Measurements from ENCODE around the gene MRPL4.
A peak's percentile ranks its signal among the peaks of the same experiment; 100 is the strongest.

The MRPL4 gene

DNA sequence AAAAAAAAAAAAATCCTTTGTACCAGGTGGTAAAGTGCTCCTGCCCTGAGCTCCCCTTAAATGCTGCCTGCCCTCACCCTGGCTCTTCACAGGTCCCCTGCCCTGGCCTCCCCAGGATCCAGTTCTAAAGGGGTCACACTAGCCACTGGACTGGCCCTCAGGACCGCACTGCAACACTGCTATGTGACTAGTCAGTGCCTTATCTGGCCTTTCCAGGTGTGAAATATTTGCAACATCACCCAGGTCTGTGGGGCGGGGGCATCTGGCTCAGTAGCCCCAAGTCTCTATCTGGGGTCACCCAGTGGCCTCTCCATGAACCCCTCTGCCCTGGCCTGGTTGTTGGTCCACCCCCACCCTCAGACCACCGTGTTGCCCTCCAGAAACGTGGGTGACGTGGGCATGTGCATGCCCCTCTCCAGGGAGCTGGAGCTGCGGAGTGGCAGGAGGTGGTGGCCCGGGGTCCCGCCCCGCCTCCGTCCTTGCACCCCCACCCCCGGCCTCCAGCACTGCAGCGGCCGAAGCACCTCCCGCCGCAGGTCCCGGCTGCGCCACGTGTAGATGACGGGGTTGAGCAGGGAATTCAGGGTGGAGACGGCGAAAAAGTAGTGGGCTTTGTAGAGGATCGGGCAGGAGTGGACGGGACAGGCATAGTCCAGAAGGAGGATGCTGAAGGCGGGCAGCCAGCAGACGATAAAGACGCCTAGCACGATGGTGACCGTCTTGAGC, 28.4 kb upstream of the MRPL4 start:
- no peak for TF ChIP-seq CTCF (IDR thresholded peaks at IDR 0.05; ENCODE audit: low read depth, low read length)
- H3K4me3 ChIP-seq (replicated peaks in 1 of 2; ENCODE audit: low read depth in 2 of 2, low read length in 2 of 2), result no peak overlapping the region
- DNase-seq (ENCODE audit: low read depth in 2 of 2), result no peak

GRCh38 chr19:10224337-10224736, 27.7 kb upstream of the MRPL4 start:
- H3K4me3 ChIP-seq (replicated peaks in 1 of 2; ENCODE audit: low read depth in 2 of 2, low read length in 2 of 2), result no peak overlapping the region
- DNase-seq (ENCODE audit: low read depth in 2 of 2), result no peak
- no peak for TF ChIP-seq CTCF (IDR thresholded peaks at IDR 0.05; ENCODE audit: low read depth, low read length)

DNA sequence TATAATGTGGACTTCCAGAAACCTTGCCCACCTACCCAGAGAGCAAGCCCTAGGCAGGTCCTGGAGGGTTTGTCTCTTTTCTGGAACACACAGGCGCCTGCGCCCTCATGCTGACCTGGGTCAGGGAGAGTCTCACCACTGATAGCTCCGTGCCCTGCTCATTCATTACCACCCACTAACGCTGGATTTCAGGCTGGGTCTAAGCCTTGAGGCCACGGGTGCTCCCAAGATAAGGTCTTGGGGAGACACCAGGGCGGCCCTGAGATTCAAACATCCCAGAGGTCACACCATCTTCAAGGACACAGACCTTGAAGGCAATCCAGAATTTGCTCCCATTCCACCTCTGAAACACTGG, 26.0 kb upstream of the MRPL4 start:
- no peak for TF ChIP-seq CTCF (IDR thresholded peaks at IDR 0.05; ENCODE audit: low read depth, low read length)
- no peak for DNase-seq (ENCODE audit: low read depth in 2 of 2)
- no peak overlapping the region for H3K4me3 ChIP-seq (replicated peaks in 1 of 2; ENCODE audit: low read depth in 2 of 2, low read length in 2 of 2)

DNA sequence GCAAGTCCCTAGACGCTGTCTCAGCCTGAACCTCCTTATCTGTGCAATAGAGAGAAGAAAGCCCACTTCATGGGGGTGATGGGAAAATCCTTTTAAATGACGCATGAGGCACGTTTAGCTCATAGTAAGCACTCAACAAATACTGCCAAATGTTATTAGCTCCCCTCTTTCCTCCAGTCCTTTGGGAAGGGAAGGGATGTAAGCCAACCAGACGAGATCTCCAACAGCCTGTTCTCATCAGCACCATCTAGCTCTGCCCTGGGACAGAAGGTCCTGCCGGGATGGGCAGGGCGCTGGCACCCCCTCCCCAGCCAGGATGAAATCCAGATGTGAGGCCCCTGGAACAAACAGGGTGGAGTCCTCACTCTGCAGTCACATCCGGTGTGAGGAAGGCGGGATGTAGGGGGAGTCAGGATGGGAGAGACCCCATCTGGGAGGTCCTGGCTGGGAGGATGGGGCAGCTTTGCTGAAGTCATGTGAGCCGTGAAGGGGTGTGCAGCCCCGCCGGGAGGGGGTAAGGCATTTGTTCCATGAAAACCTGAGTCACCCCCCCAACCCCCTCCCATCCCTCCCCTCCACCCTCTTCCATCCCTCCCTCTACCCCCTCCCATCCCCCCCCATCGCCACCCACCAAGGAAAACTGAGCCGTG, 25.5 kb upstream of the MRPL4 start:
- H3K4me3 ChIP-seq (replicated peaks in 1 of 2; ENCODE audit: low read depth in 2 of 2, low read length in 2 of 2), result no peak overlapping the region
- TF ChIP-seq CTCF (IDR thresholded peaks at IDR 0.05; ENCODE audit: low read depth, low read length), result no peak
- DNase-seq (ENCODE audit: low read depth in 2 of 2), result peak; percentile 87 to 98

DNA sequence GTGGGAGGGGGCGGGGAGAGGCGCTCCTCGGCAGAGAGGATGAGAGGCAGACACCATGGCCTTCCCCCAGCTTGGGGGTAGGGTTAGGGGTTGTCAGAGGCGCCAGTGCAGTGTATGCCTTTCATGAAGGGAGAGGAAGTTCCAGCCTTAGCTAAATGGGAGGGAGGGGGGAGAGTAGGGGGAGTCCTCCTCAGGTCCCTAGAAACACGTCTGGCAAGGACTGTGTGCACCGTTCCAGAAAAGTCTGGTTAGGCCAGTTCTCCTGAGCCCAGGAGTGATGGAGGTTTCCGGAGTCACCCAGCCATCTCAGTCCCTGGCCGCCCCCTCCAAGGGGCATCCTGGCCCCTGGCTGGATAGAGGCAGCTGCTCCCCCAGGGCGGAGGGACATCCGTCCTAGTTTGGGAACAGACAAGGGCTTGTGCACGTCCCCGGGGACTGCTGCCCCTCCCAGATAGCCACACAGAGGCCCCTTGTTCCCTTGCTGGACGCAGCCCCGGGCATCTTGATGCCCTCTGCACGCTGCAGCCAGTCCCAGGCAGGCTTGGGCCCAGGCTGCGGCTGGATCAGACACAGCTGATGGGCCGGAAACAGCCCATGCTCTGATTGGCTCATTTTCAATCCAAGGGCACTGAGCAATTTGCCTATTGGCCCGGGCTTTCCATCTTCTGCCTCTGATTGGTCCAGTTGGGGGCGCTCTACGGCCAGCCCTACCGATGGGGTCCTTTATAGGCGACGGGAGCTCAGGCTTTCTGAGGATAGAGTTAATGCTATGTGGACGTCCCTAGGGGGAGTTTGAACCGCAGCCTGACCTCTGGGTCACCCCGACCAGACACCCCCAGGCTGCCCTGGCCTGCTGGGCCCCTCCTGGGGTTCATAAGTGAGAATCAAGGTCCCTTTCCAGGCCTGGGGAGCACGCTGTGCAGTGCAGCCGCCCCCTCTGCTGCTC, 24.7 kb upstream of the MRPL4 start:
- H3K4me3 ChIP-seq (replicated peaks in 1 of 2; ENCODE audit: low read depth in 2 of 2, low read length in 2 of 2), result peak overlapping the region; percentile 18 to 22
- DNase-seq (ENCODE audit: low read depth in 2 of 2), result peak in 1 of 2 donors; percentile 63
- TF ChIP-seq CTCF (IDR thresholded peaks at IDR 0.05; ENCODE audit: low read depth, low read length), result no peak

DNA sequence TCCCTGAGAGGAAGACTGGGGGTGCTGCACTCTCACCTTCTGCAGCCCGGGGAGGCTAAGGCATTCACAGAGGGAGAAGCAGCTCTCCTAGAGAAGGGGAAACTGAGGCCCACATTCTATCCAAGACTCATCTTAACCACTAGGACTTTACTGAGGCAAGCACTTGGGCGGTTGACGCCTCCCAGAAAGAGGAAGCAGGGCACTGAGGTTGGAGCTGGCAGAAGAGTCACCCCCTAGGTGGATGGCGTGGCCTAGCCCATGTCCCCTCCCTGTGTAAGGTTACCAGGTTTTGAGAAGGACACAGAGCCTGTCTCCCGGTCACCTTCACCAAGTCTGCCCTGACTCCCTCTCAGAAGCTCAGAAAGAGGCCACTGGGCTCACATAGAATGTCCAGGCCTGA, 23.6 kb upstream of the MRPL4 start:
- DNase-seq (ENCODE audit: low read depth in 2 of 2), result no peak
- peak overlapping the region in 1 of 2 donors; percentile 1 for H3K4me3 ChIP-seq (replicated peaks in 1 of 2; ENCODE audit: low read depth in 2 of 2, low read length in 2 of 2)

More for the DNA sequence above, 23.6 kb upstream of the MRPL4 start:
- TF ChIP-seq CTCF (IDR thresholded peaks at IDR 0.05; ENCODE audit: low read depth, low read length), result no peak
